HT-29 (cell line): ENCODE results near the gene ARAP1. TPM values are rescaled to one million over a fixed set of nuclear protein-coding genes. Genes with fewer than 3 reads are reported as not detected.

Source experiments
- DNase-seq: peaks from one replicate; pipeline ENCODE4 v3.0.0-alpha.2; 2015; ENCODE audit warnings: low spot score
- total RNA-seq: library from RNA; depleted of rRNA; stranded (reverse); fragments of >200 nt; shearing (Covaris generic); gene quantifications from 2 replicates; pipeline ENCODE4 v1.2.3, GENCODE V29; 2014

Gene ARAP1
- total RNA-seq, 1 experiment from 2014 or later: 161 TPM

DNA sequence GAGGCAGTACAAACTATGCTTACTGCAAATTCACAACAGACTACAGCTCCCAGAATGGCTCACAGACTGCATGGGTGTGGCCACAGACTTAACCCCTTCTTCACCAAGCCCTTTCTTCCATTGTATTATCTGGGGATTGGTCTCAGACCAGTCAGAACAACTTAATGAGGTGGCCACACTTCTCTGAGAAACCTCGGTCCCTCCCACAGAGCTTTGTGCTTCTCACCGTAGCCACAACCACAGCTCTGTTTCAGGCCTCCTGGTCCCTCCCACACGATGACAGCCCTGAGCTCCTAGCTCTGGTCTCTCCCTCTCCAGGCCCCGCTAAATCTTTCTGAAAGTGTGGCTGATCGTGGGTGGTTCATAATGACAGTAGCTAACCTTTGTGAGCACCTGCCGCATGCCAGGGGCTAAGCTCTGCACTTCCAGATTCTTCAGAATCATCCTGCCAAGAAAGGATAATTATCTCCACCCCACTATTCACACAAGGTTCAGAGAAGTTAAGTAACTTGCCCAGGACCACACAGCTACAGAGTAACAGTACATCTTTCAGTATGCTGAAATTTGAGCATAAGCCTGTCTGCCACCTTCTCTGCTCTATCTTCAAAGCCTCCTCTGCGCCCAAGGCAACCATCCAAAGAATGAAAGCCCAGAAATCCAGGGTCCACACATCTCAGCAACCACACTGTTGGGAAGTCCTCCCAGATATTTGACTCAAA is 83.4 kb downstream of the ARAP1 start:
- no peak for DNase-seq

GRCh38 chr11:72665911-72666472 is 86.2 kb downstream of the ARAP1 start:
- no peak for DNase-seq

GRCh38 chr11:72662036-72662435 is 90.2 kb downstream of the ARAP1 start:
- no peak for DNase-seq

GRCh38 chr11:72661486-72661885 is 90.7 kb downstream of the ARAP1 start:
- DNase-seq: no peak

DNA sequence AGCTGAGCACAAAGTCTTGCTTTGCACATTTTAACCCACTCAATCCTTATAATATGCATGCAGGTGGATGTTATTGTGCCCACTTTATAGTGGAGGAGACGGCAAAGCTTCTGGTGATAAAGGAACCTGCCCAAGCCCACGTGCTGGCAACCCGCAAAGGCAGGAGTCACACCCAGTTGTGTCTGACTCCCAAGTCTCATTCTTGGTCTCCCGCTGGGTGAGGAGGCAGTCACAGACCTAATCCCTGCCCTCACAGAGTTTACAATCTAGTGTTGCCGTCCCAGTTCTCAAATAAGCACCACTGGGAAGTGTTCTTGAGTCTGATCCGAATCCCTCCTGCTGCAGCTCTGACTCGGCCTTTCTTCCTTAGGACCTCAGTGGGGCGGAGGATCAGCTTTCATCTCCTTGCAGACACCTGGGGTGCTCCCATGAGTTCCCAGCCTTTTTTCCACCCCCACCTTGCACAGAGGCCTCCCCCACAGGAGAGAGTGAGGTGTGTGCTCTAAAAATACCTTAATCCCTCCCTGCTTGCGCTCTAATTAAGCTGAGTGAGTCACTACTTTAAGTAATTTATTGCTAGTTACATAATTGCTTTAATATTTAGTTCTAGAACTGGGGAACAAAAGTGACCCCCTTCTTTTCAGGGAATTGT is 93.1 kb downstream of the ARAP1 start:
- no peak for DNase-seq

- DNase-seq: no peak
Observed at GRCh38 chr11:72657411-72658100, 94.7 kb downstream of the ARAP1 start.

- DNase-seq: no peak
Observed at GRCh38 chr11:72655896-72656464, 96.2 kb downstream of the ARAP1 start.

DNA sequence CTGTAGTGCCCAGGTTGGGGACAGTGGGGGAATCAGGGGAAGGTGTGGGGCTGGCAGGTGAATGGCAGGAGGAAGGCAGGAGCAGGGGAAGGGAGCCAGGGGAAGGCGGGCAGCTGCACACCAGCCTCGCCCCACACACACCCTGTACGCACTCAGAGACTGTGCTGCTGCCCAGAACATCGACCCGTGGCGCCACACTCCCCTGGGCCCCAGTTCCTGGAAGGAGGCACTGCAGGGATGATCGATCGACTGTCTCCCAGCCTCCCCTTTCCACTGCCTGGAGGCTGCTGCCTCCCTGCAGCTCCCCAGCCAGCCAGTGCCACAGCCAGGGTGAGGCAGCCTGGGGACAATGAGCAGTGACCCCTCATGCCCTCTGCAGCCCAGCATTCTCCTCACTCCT is 97.2 kb downstream of the ARAP1 start:
- DNase-seq: no peak

- DNase-seq: no peak
Observed at GRCh38 chr11:72653649-72654048, 98.6 kb downstream of the ARAP1 start.

GRCh38 chr11:72652873-72653630 is 99.2 kb downstream of the ARAP1 start:
- DNase-seq: no peak

- no peak for DNase-seq
Observed at GRCh38 chr11:72652133-72652532, 100.1 kb downstream of the ARAP1 start.

GRCh38 chr11:72649215-72649976 is 102.8 kb downstream of the ARAP1 start:
- no peak for DNase-seq

DNA sequence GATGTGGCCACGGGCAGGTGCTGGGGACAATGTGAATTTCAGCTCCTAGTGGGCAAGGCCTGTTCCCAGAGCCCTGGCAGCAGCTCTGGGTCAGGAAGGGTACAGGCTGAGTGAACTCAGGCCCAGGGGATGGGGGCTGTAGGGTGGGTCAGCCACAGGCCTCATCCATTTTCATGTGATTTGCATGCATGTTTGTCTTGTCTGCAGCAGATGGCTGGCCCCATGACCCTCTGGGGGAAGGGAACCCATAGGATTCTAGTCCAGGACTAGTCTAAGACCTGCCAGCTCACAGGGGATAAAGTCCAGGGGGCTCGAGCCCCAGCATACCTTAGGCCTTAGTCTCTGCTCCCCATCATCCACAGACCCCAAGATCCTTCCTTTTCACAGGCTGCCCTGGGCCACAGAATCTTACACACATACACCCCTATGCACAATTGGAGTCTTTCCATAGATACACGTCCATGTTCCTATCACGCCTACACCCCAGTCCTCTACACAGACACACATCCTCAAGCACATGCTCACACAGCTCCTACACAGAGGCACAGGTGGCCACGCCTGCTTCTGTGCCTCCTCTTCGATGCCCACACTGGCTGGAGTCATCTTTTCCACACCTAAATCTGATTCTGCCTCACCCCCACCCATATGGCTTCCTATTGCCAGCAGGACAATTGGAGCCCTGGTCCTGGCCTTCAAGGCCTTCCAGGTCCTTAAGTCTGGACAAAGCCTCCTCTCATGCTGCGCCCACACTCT is 103.6 kb downstream of the ARAP1 start:
- DNase-seq: no peak

DNA sequence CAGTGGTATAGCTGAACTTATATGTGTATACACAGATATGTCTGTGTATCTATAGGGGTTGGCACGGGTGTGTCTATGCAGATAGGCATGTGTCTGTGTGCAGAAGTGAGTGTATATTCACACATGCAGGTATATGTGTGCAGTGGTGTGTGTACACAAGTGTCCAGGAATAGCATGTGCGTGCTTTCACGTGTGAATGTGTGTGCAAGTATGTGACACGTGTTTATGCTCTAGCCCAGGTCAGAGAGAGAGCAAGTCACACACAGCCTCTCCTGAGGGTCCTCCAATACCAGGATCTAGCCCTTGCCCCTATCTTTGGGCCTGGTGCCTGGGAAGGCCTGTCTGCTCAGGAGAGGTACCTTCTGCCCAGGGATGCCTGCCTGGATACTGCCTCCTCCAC is 104.3 kb downstream of the ARAP1 start:
- no peak for DNase-seq

DNA sequence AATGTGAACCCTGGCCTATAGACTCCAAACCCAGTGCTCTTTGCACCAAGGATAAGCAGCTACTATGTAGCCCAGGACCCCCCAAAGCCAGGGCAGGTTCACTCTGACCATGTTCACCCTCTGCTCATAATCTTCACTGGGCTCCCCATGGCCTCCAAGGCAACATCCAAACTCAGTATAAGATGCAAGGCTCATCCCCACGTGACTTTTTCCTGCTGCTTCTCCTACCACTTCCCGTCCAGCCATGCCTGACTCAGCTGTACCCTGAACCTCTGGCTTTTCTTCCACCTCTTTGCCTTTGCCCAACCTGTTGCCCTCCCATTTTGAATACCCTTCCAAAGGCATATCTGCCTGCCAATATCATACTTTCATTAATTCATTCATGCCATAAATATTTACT is 105.7 kb downstream of the ARAP1 start:
- DNase-seq: no peak

DNA sequence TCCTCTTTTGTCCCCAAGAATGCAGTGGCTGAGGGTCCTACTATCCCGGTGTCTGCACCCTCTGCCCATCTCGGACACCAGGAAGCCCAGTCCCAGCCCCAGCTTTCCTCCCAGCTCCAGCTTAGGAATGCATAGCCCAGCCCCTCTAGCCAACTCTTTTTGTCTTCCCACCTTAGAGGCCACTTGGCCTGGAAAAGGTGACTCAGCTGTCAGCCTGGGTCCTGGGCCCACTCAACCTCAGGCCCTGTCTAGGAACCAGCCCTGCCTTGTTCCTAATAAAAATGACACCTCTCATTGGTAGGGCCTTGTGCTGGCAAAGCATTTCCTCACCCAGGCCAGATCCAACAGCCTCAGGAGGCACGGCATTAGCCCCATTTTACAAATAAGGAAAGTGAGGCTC is 106.2 kb downstream of the ARAP1 start:
- DNase-seq: no peak

GRCh38 chr11:72643547-72643946 is 108.7 kb downstream of the ARAP1 start:
- no peak for DNase-seq

GRCh38 chr11:72642884-72643522 is 109.2 kb downstream of the ARAP1 start:
- DNase-seq: peak; percentile 57
